Progenitor cell of endocrine pancreas (in vitro differentiated cells): ENCODE data around the gene RUSF1. TPM values are rescaled to one million over a fixed set of nuclear protein-coding genes. Genes with fewer than 3 reads are reported as not detected.
"Not testable (repeated sequence)": the region's sequence is repeated elsewhere in the genome, so short reads cannot be mapped to it uniquely, and the experiment has no call there.

Experiments used
- DNase-seq: peaks from one replicate; pipeline ENCODE4 v3.0.0; 2021; ENCODE audit warnings: low spot score; ENCODE audit not compliant: unreplicated experiment
- H3K27ac Mint-ChIP-seq: 2 replicates; pipeline ENCODE4 v1.8.0; 2021; ENCODE audit warnings: mild to moderate bottlenecking, moderate library complexity, mixed read lengths
- H3K27me3 Mint-ChIP-seq: 2 replicates; pipeline ENCODE4 v1.8.0; 2021; ENCODE audit warnings: mixed read lengths
- H3K36me3 Mint-ChIP-seq: 2 replicates; pipeline ENCODE4 v1.8.0; 2022; ENCODE audit warnings: mixed read lengths; ENCODE audit not compliant: insufficient read depth
- H3K4me1 Mint-ChIP-seq: 2 replicates; pipeline ENCODE4 v1.8.0; 2021; ENCODE audit warnings: low read depth, mixed read lengths
- H3K4me3 Mint-ChIP-seq: 2 replicates; pipeline ENCODE4 v1.8.0; 2021; ENCODE audit warnings: low read depth, mild to moderate bottlenecking, moderate library complexity, mixed read lengths
- H3K9me3 Mint-ChIP-seq: 2 replicates; pipeline ENCODE4 v1.8.0; 2021; ENCODE audit warnings: low read depth, mixed read lengths
- CTCF ChIP-seq: fragments of 200-600 bp; sonication (generic); IDR thresholded peaks from one replicate; pipeline ENCODE4 v1.5.0; 2021; ENCODE audit warnings: antibody characterized with exemption, mild to moderate bottlenecking; ENCODE audit not compliant: unreplicated experiment
- long read RNA-seq: library from polyadenylated mRNA; unstranded; transcript quantifications from one replicate; pipeline ENCODE4 v2.0.0, GENCODE V29; 2020
- total RNA-seq: library from RNA; stranded (reverse); gene quantifications from 2 replicates; pipeline ENCODE4 v1.2.1, GENCODE V29; 2021

RUSF1 gene
- total RNA-seq = 65.1 and 65.7 TPM in 2 replicates
- long read RNA-seq, partial matches to known transcripts = 0 of 3 reads
- long read RNA-seq, other reads (novel, unspliced or antisense) = 2 of 3 reads

GRCh38 chr16:31507929-31508705 lies at the start of gene RUSF1:
RUSF1 (minus strand) TSS chr16:31508391; CDS start chr16:31508373, 18 bp downstream.
- peak within 1 kb of the TSS; percentile 98 for H3K27ac Mint-ChIP-seq
- no peaks in the 10 kb centered on the region for H3K9me3 Mint-ChIP-seq
- TF ChIP-seq CTCF = no peak
- H3K4me3 Mint-ChIP-seq = peak within 1 kb of the TSS; percentile 93
- peaks cover 10% of the 10 kb centered on the region for H3K27me3 Mint-ChIP-seq
- no peaks in the 10 kb centered on the region for H3K36me3 Mint-ChIP-seq
- peak; percentile 74 for DNase-seq
- H3K4me1 Mint-ChIP-seq = peaks cover 21% of the 10 kb centered on the region

DNA sequence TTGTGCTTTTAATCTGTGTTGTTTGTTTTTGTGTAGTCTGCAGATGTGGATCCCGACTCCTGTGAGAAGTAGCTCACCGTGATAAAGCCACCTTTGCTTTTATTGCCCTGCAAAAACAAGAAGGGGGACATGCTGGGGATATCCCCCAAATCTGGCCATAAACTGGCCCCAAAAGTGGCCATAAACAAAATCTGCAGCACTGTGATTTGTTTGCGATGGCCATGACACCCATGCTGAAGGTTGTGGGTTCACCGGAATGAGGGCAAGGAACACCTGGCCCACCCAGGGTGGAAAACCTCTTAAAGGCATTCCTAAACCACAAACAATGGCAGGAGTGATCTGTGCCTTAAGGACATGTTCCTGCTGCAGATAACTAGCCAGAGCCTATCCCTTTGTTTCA lies 34.6 kb upstream of the RUSF1 start:
- no peak overlapping the region for H3K4me3 Mint-ChIP-seq
- H3K9me3 Mint-ChIP-seq = peaks cover 31% of the 10 kb centered on the region
- H3K36me3 Mint-ChIP-seq = no peaks in the 10 kb centered on the region
- no peaks in the 10 kb centered on the region for H3K27me3 Mint-ChIP-seq
- no peak for TF ChIP-seq CTCF
- DNase-seq = no peak
- H3K4me1 Mint-ChIP-seq = no peaks in the 10 kb centered on the region
- no peak overlapping the region for H3K27ac Mint-ChIP-seq

DNA sequence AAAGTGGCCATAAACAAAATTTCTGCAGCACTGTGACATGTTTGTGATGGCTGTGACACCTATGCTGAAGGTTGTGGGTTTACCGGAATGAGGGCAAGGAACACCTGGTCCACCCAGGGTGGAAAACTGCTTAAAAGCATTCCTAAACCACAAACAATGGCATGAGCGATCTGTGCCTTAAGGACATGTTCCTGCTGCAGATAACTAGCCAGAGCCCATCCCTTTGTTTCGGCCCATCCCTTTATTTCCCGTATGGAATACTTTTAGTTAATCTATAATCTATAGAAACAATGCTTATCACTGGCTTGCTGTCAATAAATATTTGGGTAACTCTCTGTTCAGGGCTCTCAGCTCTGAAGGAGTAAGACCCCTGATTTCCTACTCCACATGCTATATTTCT lies 31.6 kb upstream of the RUSF1 start:
- not testable (repeated sequence) for H3K27me3 Mint-ChIP-seq, H3K27ac Mint-ChIP-seq, H3K4me3 Mint-ChIP-seq, H3K36me3 Mint-ChIP-seq, DNase-seq, H3K4me1 Mint-ChIP-seq
- H3K9me3 Mint-ChIP-seq = peaks cover 28% of the 10 kb centered on the region

- not testable (repeated sequence) for DNase-seq, H3K27me3 Mint-ChIP-seq, H3K4me1 Mint-ChIP-seq, H3K4me3 Mint-ChIP-seq, H3K36me3 Mint-ChIP-seq, H3K27ac Mint-ChIP-seq
- peaks cover 24% of the 10 kb centered on the region for H3K9me3 Mint-ChIP-seq
These were observed 30.0 kb upstream of the RUSF1 start for GRCh38 chr16:31538243-31538598.

GRCh38 chr16:31537362-31538242 lies 29.4 kb upstream of the RUSF1 start:
- Mint-ChIP-seq H3K9me3 (peaks cover 24% of the 10 kb centered on the region), H3K36me3 (no peaks in the 10 kb centered on the region), H3K27ac (no peak overlapping the region), H3K4me3 (peak overlapping the region; percentile 66), H3K27me3 (peaks cover 5% of the 10 kb centered on the region), H3K4me1 (no peaks in the 10 kb centered on the region)
- no peak for TF ChIP-seq CTCF
- peak; percentile 13 for DNase-seq

- no peak for TF ChIP-seq CTCF
- Mint-ChIP-seq H3K27ac (no peak overlapping the region), H3K27me3 (peaks cover 5% of the 10 kb centered on the region), H3K4me3 (no peak overlapping the region), H3K4me1 (no peaks in the 10 kb centered on the region), H3K36me3 (no peaks in the 10 kb centered on the region), H3K9me3 (peaks cover 19% of the 10 kb centered on the region)
- DNase-seq = no peak
These were observed 28.7 kb upstream of the RUSF1 start for GRCh38 chr16:31536804-31537361.
